GM19099 (cell line): ENCODE results near the gene PDXK.

Experiments
- POLR2A ChIP-seq: IDR thresholded peaks from 3 replicates; pipeline ENCODE4 v1.6.1; 2011; ENCODE audit warnings: low read depth; ENCODE audit not compliant: insufficient read length; ENCODE audit errors: extremely low read depth

PDXK gene

DNA sequence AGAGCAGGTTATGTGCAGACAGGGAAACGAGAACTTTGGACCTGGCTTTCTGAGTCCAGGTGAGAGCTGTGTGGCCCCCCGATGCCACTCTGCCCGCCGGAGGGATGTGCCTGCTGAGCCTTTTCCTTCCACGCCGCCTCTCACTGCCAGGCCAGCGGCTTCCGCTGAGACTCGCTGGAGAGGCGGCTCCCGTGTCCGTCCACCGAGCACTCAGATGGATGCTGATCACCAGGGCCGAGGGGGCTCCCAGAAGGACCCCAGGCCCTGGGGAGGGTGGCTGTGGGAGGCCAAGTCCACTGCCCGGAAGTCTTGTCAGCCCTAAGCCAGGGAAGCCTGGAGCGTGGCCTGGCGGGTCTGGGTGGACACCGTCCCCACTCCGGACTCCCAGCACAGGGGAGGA is 40.7 kb downstream of the PDXK start:
- TF ChIP-seq POLR2A, result no peak

DNA sequence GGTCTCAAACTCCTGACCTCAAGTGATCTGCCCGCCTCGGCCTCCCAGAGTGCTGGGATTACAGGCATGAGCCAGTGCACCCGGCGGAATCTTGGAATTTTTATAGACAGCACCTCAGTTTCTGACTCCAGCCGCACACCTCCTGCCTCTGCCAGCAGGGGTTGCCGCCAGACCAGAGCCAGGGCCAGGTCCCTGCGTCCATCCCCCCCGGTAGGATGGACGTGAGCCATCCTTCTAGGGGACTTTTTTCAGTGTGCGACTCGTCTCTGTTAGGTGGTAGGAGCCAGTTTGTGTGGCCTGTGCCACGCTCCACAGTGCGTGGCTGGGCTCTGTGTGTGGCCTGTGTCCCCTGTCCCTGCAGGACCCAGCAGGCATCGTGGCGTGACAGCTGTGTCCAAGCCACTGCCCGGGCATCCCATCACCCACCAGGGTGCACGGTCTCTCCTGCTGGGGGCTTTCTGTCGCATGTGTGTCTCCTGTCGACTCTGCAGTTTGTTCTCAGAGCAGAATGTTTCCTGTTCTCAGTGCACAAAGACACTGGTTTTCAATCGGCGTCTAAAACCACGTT is 41.5 kb downstream of the PDXK start:
- TF ChIP-seq POLR2A, result no peak

DNA sequence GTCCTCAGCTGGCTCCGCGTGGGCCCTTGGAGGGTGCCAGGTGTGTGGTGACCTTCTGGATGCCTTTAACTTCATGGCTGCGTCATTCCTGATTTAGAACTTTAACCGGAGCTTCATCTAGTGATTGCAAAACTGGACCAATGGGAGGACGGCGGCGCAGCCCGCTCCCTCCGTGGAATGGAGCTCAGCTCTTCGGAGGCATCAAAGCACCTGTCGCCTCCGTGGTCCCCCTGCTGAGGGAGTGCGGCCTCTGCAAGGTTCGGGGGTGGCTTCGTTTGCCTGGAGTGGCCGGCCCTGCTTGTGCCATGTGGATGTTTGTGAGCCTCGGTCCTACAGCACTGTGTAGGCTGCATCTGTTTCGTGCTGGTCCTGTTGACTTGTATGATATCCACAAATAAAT is 43.0 kb downstream of the PDXK start:
- no peak for TF ChIP-seq POLR2A

GRCh38 chr21:43762303-43763128 is 43.6 kb downstream of the PDXK start:
- no peak for TF ChIP-seq POLR2A

DNA sequence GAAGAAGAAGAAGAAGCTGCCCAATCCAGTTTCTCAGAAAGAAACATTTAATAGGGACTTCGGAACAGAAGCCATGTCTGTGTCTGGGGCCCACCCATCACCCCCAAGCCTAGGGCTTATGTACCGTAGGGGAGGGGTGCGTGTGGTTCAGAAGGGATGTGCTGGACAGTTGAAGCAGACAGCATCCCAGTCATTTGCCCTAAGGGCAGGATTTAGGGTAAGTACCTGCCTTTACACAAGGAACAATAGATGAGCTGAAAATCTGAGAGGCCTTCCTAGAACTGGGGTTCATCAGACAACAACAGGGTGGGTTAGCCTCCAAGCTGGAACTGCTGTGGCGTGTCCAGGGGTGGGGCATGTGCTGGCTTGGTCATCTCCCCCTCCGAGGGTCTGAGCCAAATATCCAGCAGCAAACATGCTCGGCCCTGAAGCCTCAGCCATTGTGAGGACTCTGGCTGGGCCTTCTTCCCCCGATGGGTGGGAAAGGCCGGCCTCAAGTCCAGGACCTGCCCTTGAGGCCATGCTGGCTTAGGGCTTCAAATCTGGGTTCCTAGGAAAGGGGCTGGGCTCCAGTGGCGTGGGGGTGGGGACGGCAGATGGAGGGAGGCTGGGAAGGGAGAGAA is 45.1 kb downstream of the PDXK start:
- TF ChIP-seq POLR2A, result no peak

DNA sequence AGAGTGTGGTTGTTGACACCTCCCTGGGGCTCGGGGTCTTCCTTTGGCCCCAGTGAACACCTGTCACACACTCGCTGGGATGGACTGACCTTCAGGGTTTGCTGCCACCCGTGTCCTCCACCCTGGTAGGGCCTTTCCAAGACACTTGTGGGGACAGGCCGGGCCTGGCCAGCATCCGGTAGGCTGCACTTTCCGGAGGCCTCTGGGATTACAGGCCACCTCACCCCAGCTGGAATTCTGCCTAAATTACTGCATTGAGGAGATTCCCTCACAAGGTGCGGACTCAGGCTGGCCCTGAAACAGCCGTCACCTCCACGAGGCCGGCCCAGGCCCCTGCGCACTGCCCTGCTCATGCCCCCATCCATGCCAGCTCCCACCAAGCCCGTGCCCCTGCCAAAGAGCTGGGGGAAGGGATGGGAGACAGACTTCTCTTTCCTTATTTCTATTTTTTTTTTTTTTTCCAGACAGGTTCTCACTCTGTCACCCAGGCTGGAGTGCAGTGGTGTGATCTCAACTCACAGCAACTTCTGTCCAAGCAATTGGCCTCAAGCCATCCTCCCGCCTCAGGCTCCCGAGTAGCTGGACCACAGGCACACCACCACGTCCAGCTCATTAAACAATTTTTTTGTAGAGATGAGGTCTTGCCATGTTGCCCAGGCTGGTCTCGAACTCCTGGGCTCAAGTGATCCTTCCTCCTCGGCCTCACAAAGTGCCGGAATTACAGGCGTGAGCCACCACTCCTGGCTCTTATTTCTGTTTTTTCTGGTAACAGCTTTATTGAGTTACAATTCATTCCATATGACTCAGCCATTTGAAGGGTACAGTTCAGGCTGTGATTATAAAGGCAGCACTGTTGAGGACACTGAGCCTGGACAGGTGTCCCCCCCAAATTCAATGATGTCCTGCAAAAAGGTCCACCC is 45.9 kb downstream of the PDXK start:
- no peak for TF ChIP-seq POLR2A

- no peak for TF ChIP-seq POLR2A
Measured at GRCh38 chr21:43766734-43767497, 48.0 kb downstream of the PDXK start.

DNA sequence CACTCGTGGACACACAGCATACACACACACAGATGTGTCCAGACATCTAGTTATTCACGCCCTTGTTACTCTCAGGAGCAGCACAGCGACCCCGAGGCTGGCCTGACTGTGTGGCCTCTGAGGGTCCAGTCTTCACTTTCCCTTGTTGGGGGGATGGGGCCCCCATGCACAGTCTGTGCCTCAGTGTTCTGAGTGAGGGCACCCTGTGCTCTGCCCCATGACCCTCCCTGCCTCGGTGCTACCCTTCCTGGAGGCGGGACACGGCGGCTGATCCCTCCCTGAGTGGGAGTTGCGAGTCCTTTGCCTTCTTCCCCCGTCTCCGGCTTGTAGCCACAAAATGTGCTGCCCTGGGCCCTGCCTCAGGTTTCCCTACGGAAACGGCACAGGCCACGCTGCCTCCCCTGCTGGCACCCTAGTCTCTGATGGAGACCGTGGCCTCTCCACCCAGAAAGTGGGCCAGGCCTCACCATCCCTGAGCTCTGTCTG is 48.6 kb downstream of the PDXK start:
- no peak for TF ChIP-seq POLR2A

GRCh38 chr21:43767984-43768867 is 49.3 kb downstream of the PDXK start:
- TF ChIP-seq POLR2A, result no peak

DNA sequence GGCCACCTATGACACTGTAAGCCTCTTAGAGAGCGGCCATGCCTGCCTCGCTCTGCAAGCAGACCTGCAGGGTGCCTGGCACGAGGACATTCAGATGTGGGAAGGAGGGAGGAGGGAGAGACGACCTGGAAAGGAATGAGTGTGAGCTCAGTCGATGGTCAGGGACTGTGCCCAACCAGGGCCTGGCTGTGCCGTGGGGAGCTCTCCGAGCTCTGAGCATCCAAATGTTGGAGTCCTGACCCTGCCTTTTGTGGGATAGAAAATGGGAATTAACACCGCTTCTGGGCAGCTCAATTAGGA is 49.9 kb downstream of the PDXK start:
- no peak for TF ChIP-seq POLR2A

DNA sequence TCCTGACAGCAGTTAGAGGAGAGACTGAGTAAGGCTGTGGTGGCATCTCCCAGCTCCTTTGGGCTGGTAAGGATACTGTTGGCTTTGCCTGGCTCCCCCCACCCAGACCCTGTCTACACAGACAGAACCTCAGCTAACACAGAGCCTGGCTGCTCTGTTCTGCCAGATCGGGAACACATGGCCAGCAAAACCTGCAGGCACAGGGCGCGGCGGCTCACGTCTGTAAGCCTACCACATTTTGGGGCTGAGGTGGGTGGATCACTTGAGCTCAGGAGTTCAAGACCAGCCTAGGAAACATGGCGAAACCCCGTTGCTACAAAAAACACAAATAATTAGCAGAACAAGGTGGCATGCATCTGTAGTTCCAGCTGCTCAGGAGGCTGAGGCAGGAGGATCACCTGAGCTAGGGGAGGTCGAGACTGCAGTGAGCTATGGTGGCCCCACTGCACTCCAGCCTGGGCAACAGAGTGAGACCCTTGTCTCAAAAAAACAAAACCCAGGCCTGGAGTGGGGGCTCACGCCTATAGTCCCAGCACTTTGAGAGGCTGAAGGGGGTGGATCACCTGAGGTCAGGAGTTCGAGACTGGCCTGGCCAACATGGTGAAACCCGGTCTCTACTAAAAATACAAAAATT is 50.5 kb downstream of the PDXK start:
- TF ChIP-seq POLR2A, result no peak

DNA sequence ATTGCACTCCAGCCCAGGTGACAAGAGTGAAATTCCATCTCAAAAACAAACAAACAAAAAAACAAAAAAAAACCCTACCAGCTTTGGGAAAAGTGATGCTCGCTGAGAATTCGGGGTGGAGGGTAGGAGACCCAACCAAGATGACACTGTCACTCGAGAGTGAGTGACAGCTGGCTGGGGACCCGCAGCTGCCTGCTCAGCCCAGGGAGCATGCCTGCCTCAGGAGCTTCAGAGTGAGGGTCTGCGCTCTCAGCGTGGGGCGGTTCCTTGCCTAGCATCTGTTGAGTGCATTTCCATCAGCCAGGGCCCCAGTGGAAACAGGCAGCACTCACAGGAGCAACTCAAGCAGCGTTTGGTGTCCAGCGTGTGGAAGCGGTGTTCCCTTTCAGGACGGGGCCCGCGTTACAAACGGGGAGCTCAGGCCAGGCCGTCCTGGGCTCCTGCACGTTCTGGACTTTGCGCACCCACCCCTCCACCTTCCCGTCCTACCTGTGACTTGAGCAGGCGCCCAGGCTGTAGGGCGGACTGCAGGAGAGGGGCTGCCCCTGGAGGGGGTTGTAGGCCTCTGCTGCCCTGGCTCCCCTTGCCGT is 51.2 kb downstream of the PDXK start:
- no peak for TF ChIP-seq POLR2A
